HG03066 (cell line): Measurements from ENCODE around the gene MAP3K19.

Source experiments
- ATAC-seq: cut with Tn5 transposase; IDR thresholded peaks from one replicate; pipeline ENCODE4 v1.9.1; 2021; ENCODE audit warnings: low read depth; ENCODE audit not compliant: unreplicated experiment

The MAP3K19 gene

GRCh38 chr2:134943540-134943939, 103.7 kb downstream of the MAP3K19 start:
- ATAC-seq = peak; percentile 83

- no peak for ATAC-seq
These were observed 110.6 kb downstream of the MAP3K19 start for GRCh38 chr2:134936691-134937090.

GRCh38 chr2:134934641-134935040, 112.6 kb downstream of the MAP3K19 start:
- ATAC-seq = no peak

- ATAC-seq = no peak
These were observed 113.1 kb downstream of the MAP3K19 start for GRCh38 chr2:134934150-134934549.

GRCh38 chr2:134933732-134934131, 113.5 kb downstream of the MAP3K19 start:
- ATAC-seq = no peak

- ATAC-seq = no peak
These were observed 114.3 kb downstream of the MAP3K19 start for GRCh38 chr2:134932864-134933526.

- ATAC-seq = no peak
These were observed 120.1 kb downstream of the MAP3K19 start for GRCh38 chr2:134927195-134927594.

GRCh38 chr2:134926231-134926931, 120.9 kb downstream of the MAP3K19 start:
- ATAC-seq = no peak

- no peak for ATAC-seq
These were observed 122.3 kb downstream of the MAP3K19 start for GRCh38 chr2:134924912-134925311.

- no peak for ATAC-seq
These were observed 127.7 kb downstream of the MAP3K19 start for GRCh38 chr2:134919341-134920210.

- peak; percentile 76 for ATAC-seq
These were observed 128.5 kb downstream of the MAP3K19 start, which contains the start of gene CCNT2 for GRCh38 chr2:134918526-134919340. Gene CCNT2, plus strand, starts transcription at chr2:134918822. Its CDS starts 33 bp downstream, at chr2:134918855.

- peak; percentile 71 for ATAC-seq
These were observed 129.2 kb downstream of the MAP3K19 start for GRCh38 chr2:134917888-134918525.

GRCh38 chr2:134917360-134917865, 129.8 kb downstream of the MAP3K19 start:
- no peak for ATAC-seq
